IMR-90 (cell line): ENCODE measurements around the gene MKNK2. TPM values are rescaled to one million over a fixed set of nuclear protein-coding genes. Genes with fewer than 3 reads are reported as not detected.

Experiments used
- ATAC-seq: fragments of 200-7000 bp; cut with Tn5 transposase; 2 replicates; pipeline ENCODE4 v1.9.1; 2020; ENCODE audit warnings: low read depth, mild to moderate bottlenecking, moderate library complexity
- BruUV-seq: library from RNA; stranded (reverse); fragments of 400-500 nt; replicated peaks from 2 replicates; lab custom pipeline; 2021; lab: Mats Ljungman, UMichigan
- CTCF ChIA-PET: fragments of 300-600 bp; formaldehyde crosslinking; extraction: SDS; loops from one replicate; lab custom pipeline; 2021; ENCODE audit warnings: antibody characterized with exemption; lab: Yijun Ruan, JAX
- POLR2A ChIA-PET: fragments of 300-600 bp; sonication (Branson Sonifier 250); formaldehyde crosslinking; loops from one replicate; lab custom pipeline; 2022; ENCODE audit warnings: antibody characterized with exemption; ENCODE audit not compliant: unreplicated experiment; lab: Charles Lee
- DNase-seq: peaks from one replicate; pipeline ENCODE4 v3.0.0; 2013
- H2AFZ ChIP-seq: replicated peaks from 2 replicates; pipeline ENCODE3; 2013; ENCODE audit warnings: low read length, mild to moderate bottlenecking; ENCODE audit not compliant: poor library complexity
- H2AK5ac ChIP-seq: 2 replicates; pipeline ENCODE4 v1.6.1; 2013; ENCODE audit warnings: low read depth, low read length, inconsistent platforms
- H2AK9ac ChIP-seq: replicated peaks from 2 replicates; pipeline ENCODE3; 2013; ENCODE audit warnings: mild to moderate bottlenecking, low read depth, low read length, moderate library complexity; ENCODE audit not compliant: poor library complexity
- H2BK120ac ChIP-seq: 2 replicates; pipeline ENCODE4 v1.6.1; 2013; ENCODE audit warnings: low read depth, low read length, inconsistent platforms
- H2BK15ac ChIP-seq: 3 replicates; pipeline ENCODE4 v1.6.1; 2013; ENCODE audit warnings: low read depth, low read length, inconsistent platforms
- H2BK20ac ChIP-seq: 2 replicates; pipeline ENCODE4 v1.6.1; 2013; ENCODE audit warnings: low read depth, mild to moderate bottlenecking, inconsistent platforms, low read length, moderate library complexity
- H2BK5ac ChIP-seq: 2 replicates; pipeline ENCODE4 v1.6.1; 2013; ENCODE audit warnings: mild to moderate bottlenecking, low read depth, low read length, inconsistent platforms; ENCODE audit not compliant: poor library complexity, severe bottlenecking
- H3K14ac ChIP-seq: replicated peaks from 2 replicates; pipeline ENCODE4 v1.6.1; 2013; ENCODE audit warnings: low read depth, low read length, inconsistent platforms
- H3K18ac ChIP-seq: 2 replicates; pipeline ENCODE4 v1.6.1; 2013; ENCODE audit warnings: low read depth, low read length, control low read depth
- H3K23ac ChIP-seq: 2 replicates; pipeline ENCODE4 v1.6.1; 2013; ENCODE audit warnings: low read depth, low read length, inconsistent platforms
- H3K27ac ChIP-seq: 2 replicates; pipeline ENCODE4 v1.5.1; 2013; ENCODE audit warnings: mild to moderate bottlenecking, control low read depth, low read length; ENCODE audit not compliant: insufficient read depth
- H3K27me3 ChIP-seq: 2 replicates; pipeline ENCODE4 v1.6.1; 2013; ENCODE audit warnings: low read length; ENCODE audit not compliant: control insufficient read depth, insufficient read depth
- H3K36me3 ChIP-seq: 2 replicates; pipeline ENCODE4 v1.6.1; 2013; ENCODE audit warnings: low read length, mixed read lengths; ENCODE audit not compliant: control insufficient read depth, insufficient read depth
- H3K4ac ChIP-seq: 2 replicates; pipeline ENCODE4 v1.6.1; 2013; ENCODE audit warnings: low read depth, low read length, inconsistent platforms
- H3K4me1 ChIP-seq: 2 replicates; pipeline ENCODE4 v1.6.1; 2013; ENCODE audit warnings: low read length, mixed read lengths; ENCODE audit not compliant: control insufficient read depth, insufficient read depth
- H3K4me2 ChIP-seq: 2 replicates; pipeline ENCODE4 v1.6.1; 2013; ENCODE audit warnings: low read depth, mild to moderate bottlenecking, control low read depth, low read length, moderate library complexity
- H3K4me3 ChIP-seq: 2 replicates; pipeline ENCODE4 v1.5.1; 2013; ENCODE audit warnings: low read depth, mild to moderate bottlenecking, control low read depth, low read length, moderate library complexity; ENCODE audit not compliant: insufficient read depth
- H3K56ac ChIP-seq: 2 replicates; pipeline ENCODE4 v1.6.1; 2013; ENCODE audit warnings: low read length, inconsistent platforms; ENCODE audit not compliant: insufficient read depth; ENCODE audit errors: extremely low read depth
- H3K79me1 ChIP-seq, 2 experiments: 2 replicates each; pipeline ENCODE4 v1.6.1; 2013; ENCODE audit warnings: low read length in 2 of 2, inconsistent platforms in 1 of 2, low read depth in 1 of 2
- H3K9ac ChIP-seq: 2 replicates; pipeline ENCODE4 v1.6.1; 2013; ENCODE audit warnings: low read depth, low read length, control low read depth
- H3K9me1 ChIP-seq: 2 replicates; pipeline ENCODE4 v1.6.1; 2013; ENCODE audit warnings: low read length, inconsistent platforms; ENCODE audit not compliant: insufficient read depth
- H3K9me3 ChIP-seq: 2 replicates; pipeline ENCODE4 v1.6.1; 2013; ENCODE audit warnings: low read length; ENCODE audit not compliant: control insufficient read depth, insufficient read depth
- H4K20me1 ChIP-seq: 2 replicates; pipeline ENCODE4 v1.6.1; 2013; ENCODE audit warnings: low read length, inconsistent platforms; ENCODE audit not compliant: insufficient read depth
- H4K5ac ChIP-seq: 2 replicates; pipeline ENCODE4 v1.6.1; 2013; ENCODE audit warnings: mild to moderate bottlenecking, low read depth, low read length, control low read depth
- H4K8ac ChIP-seq, 2 experiments: 2 replicates each; pipeline ENCODE4 v1.6.1; 2013; ENCODE audit warnings: low read depth in 2 of 2, low read length in 2 of 2, control low read depth in 1 of 2, inconsistent platforms in 1 of 2
- H4K91ac ChIP-seq: 2 replicates; pipeline ENCODE4 v1.6.1; 2013; ENCODE audit warnings: low read depth, low read length, inconsistent platforms; ENCODE audit not compliant: insufficient read depth
- BHLHE40 ChIP-seq: fragments of 150-350 bp; IDR thresholded peaks from 2 replicates; pipeline ENCODE4 v1.6.1; 2016; ENCODE audit warnings: mild to moderate bottlenecking, low read depth, low read length
- ELK1 ChIP-seq: fragments of 150-350 bp; IDR thresholded peaks from 2 replicates; pipeline ENCODE4 v1.6.1; 2016; ENCODE audit warnings: low read depth, mild to moderate bottlenecking, low read length, moderate library complexity, borderline replicate concordance
- MAFK ChIP-seq: IDR thresholded peaks from 2 replicates; pipeline ENCODE4 v1.6.1; 2012; ENCODE audit warnings: low read depth, low read length, improper control_type of control experiment
- MXI1 ChIP-seq: IDR thresholded peaks from 2 replicates; pipeline ENCODE4 v1.6.1; 2012; ENCODE audit warnings: low read depth, mild to moderate bottlenecking, low read length, moderate library complexity, borderline replicate concordance
- POLR2A ChIP-seq: IDR thresholded peaks from 2 replicates; pipeline ENCODE4 v1.6.1; 2012; ENCODE audit warnings: mild to moderate bottlenecking, low read depth, low read length
- USF2 ChIP-seq: fragments of 150-350 bp; IDR thresholded peaks from 2 replicates; pipeline ENCODE4 v1.6.1; 2017; ENCODE audit warnings: mild to moderate bottlenecking, antibody characterized with exemption, low read length, low read depth
- WGBS, 2 experiments: methylation state at CpG; one replicate each; pipeline versions ENCODE4 v1.1.5 to v1.1.7; 2013; ENCODE audit warnings: missing lambda C conversion rate in 2 of 2; ENCODE audit not compliant: insufficient read length in 1 of 2; ENCODE audit errors: extremely low coverage in 2 of 2; 5-methylcytosine and 5-hydroxymethylcytosine counted together
- dilution Hi-C: fragments of 300-500 bp; cut with HindIII; formaldehyde crosslinking; loops from one replicate; pipeline ENCODE4 v1.14.3; 2018; ENCODE audit warnings: low sequenced_read_pairs; ENCODE audit not compliant: unreplicated experiment
- in situ Hi-C: fragments of 300-500 bp; cut with MboI; formaldehyde crosslinking; loops from 3 replicates; pipeline ENCODE4 v1.14.3; 2019; ENCODE audit warnings: low sequenced_read_pairs, inconsistent platforms, mixed read lengths
- intact Hi-C: fragments of 100-400 bp; cut with micrococcal nuclease; formaldehyde crosslinking; loops from 2 replicates; pipeline ENCODE4 v1.10.0; 2022
- polyA plus RNA-seq, 3 experiments: library from polyadenylated mRNA; depleted of rRNA; stranded (reverse); fragments of >200 nt; gene quantifications; 2 replicates each; pipeline ENCODE4 v1.2.3, GENCODE V29; 2012; ENCODE audit warnings: low replicate concordance in 1 of 3
- total RNA-seq: library from RNA; depleted of rRNA; stranded (reverse); fragments of >200 nt; gene quantifications from 2 replicates; pipeline ENCODE4 v1.2.3, GENCODE V29; 2012
- TF ChIP-seq, protein P1 (sequence below): conservative IDR thresholded peaks from 2 replicates; pipeline ENCODE4 v1.5.1; 2012; ENCODE audit warnings: mild to moderate bottlenecking, low read depth, low read length, improper control_type of control experiment

Gene MKNK2
- total and polyA plus RNA-seq, 2 of the 4 experiments (the other 2 are of a cell fraction): 21.9 to 31.8 TPM

DNA sequence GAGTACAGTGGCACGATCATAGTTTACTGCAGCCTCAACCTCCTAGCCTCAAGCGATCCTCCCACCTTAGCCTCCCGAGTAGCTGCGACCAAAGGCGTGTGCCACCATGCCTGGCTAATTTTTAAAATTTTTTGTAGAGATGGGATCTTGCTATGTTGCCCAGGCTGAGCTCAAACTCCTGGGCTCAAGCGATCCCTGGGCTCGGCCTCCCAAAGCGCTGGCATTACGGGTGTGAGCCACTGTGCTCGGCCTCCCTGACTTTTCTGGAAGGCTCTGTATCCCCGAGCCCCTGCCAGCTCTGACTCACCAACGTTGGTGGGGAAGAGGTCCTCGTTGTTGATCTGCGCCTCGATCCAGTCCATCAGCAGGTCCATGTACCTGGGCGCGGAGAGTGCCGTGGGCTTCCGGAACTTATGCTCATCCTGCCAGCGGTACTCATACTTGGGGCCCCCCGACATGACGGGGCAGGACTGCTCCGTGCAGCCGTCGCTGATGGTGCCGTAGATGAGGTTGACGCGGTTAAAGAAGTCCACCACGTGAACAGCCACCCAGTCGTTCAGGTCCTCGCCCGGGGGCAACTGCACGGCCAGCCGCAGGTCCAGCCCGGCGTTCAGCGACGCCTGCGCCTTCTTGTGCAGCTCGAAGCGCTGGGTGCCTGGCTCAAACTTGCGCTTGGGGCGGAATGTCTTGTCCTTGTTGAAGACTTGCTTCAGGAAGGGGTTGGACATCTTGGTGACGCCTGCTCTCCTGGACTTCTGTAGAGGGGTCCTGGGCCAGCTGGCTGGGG lies 27.0 kb upstream of the MKNK2 start:
- ATAC-seq: no peak
- dilution Hi-C loops: no loop called here
- Histone ChIP-seq H3K9me3 (no peaks in the 10 kb centered on the region), H4K8ac (no peak overlapping the region), H3K4ac (no peak overlapping the region), H3K4me3 (no peak overlapping the region), H3K36me3 (peaks cover 62% of the 10 kb centered on the region), H4K20me1 (peaks cover 9% of the 10 kb centered on the region; the same call in 1 of the 2 replicates), H2AK9ac (no peak overlapping the region), H4K5ac (no peak overlapping the region), H2BK15ac (no peak overlapping the region), H3K9me1 (no peaks in the 10 kb centered on the region), H4K91ac (no peak overlapping the region), H3K4me1 (no peaks in the 10 kb centered on the region), H3K23ac (no peak overlapping the region), H2BK120ac (no peak overlapping the region), H3K14ac (no peak overlapping the region), H3K27me3 (no peaks in the 10 kb centered on the region), H2BK20ac (no peak overlapping the region), H3K4me2 (no peak overlapping the region), H3K27ac (no peak overlapping the region), H2BK5ac (no peak overlapping the region), H3K9ac (no peak overlapping the region), H3K56ac (no peak overlapping the region), H3K79me1 (peaks cover 20 to 30% of the 10 kb centered on the region in 2 experiments; a peak in 3 of 4 replicates), H3K18ac (no peak overlapping the region), H2AFZ (no peak overlapping the region), H2AK5ac (no peak overlapping the region)
- WGBS, 2 experiments: 97% methylated on average over 29 of the region's 44 CpGs; no CpG with 5 or more reads in 1 of the 2 experiments
- DNase-seq: no peak
- TF ChIP-seq USF2: no peak
- TF ChIP-seq, protein P1, sequence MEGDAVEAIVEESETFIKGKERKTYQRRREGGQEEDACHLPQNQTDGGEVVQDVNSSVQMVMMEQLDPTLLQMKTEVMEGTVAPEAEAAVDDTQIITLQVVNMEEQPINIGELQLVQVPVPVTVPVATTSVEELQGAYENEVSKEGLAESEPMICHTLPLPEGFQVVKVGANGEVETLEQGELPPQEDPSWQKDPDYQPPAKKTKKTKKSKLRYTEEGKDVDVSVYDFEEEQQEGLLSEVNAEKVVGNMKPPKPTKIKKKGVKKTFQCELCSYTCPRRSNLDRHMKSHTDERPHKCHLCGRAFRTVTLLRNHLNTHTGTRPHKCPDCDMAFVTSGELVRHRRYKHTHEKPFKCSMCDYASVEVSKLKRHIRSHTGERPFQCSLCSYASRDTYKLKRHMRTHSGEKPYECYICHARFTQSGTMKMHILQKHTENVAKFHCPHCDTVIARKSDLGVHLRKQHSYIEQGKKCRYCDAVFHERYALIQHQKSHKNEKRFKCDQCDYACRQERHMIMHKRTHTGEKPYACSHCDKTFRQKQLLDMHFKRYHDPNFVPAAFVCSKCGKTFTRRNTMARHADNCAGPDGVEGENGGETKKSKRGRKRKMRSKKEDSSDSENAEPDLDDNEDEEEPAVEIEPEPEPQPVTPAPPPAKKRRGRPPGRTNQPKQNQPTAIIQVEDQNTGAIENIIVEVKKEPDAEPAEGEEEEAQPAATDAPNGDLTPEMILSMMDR: no peak
- no peak for TF ChIP-seq POLR2A
- no peak for TF ChIP-seq ELK1
- no peak for TF ChIP-seq MXI1
- TF ChIP-seq MAFK: no peak
- TF ChIP-seq BHLHE40: no peak
- CTCF ChIA-PET: no interaction called here
- no TSS peak for BruUV-seq
- in situ Hi-C loops: no loop called here
- POLR2A ChIA-PET: interaction anchor here (0.6 kb wide), 1 partner anchor 18 kb away, joined by 3 read pairs; no protein-coding TSS in a partner anchor
- intact Hi-C loops: no loop called here
